Activated CD4-positive, alpha-beta T cell treated with anti-CD3 and anti-CD28 coated beads, Interleukin-2, amount 10 ng/mL, durations not matched to agents 7 days and 5 days (primary cell): ENCODE data around the gene DCLRE1B. TPM values are rescaled to one million over a fixed set of nuclear protein-coding genes. Genes with fewer than 3 reads are reported as not detected.

Experiments used
- CTCF ChIA-PET: fragments of 350-600 bp; sonication (Branson Sonifier 250); formaldehyde crosslinking; loops from one replicate; lab custom pipeline; 2021; ENCODE audit warnings: antibody characterized with exemption; lab: Charles Lee
- POLR2A ChIA-PET: fragments of 350-600 bp; sonication (Branson Sonifier 250); formaldehyde crosslinking; loops from one replicate; lab custom pipeline; 2021; ENCODE audit warnings: antibody characterized with exemption; lab: Charles Lee
- DNase-seq: peaks from one replicate; pipeline ENCODE4 v3.0.0-alpha.2; 2020
- H3K27ac Mint-ChIP-seq: one replicate; pipeline ENCODE4 v1.8.0; 2021; ENCODE audit warnings: mild to moderate bottlenecking, moderate library complexity, mixed read lengths
- H3K27me3 Mint-ChIP-seq: one replicate; pipeline ENCODE4 v1.8.0; 2021; ENCODE audit warnings: mixed read lengths
- H3K36me3 Mint-ChIP-seq: one replicate; pipeline ENCODE4 v1.8.0; 2021; ENCODE audit warnings: low read depth, mixed read lengths
- H3K4me1 Mint-ChIP-seq: one replicate; pipeline ENCODE4 v1.8.0; 2021; ENCODE audit warnings: mixed read lengths
- H3K4me3 Mint-ChIP-seq: one replicate; pipeline ENCODE4 v1.8.0; 2021; ENCODE audit warnings: mild to moderate bottlenecking, moderate library complexity, mixed read lengths
- H3K9me3 Mint-ChIP-seq: one replicate; pipeline ENCODE4 v1.8.0; 2021; ENCODE audit warnings: mixed read lengths
- total RNA-seq, 2 experiments: library from RNA; stranded (reverse); gene quantifications; one replicate each; pipeline ENCODE4 v1.2.3, GENCODE V29; 2021

The DCLRE1B gene
- total RNA-seq, 2 experiments from 2014 or later: 16.2 to 19.4 TPM

DNA sequence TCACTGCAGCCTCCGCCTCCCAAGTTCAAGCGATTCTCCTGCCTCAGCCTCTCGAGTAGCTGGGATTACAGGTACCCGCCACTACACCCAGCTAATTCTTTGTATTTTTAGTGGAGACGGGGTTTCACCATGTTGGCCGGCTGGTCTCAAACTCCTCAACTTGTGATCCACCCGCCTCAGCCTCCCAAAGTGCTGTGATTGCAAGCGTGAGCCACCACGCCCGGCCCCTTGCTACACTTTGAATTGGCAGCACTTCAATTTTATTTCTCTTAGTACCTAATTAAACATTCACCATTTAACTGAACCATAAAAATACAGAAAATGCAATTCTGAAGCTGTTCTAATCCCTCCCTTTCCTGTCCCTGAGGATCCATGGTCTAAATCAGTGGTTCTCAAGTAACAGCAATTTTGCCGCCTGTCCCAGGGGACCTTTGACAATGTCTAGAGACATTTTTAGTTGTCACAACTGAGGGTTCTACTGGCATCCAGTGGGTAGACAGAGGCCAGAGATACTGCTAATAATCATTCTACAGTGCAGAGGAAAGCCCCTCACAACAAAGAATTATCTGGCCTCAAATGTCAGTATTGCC, 13.4 kb upstream of the DCLRE1B start:
- Mint-ChIP-seq H3K27ac (peak overlapping the region; percentile 55), H3K36me3 (peaks cover 33% of the 10 kb centered on the region), H3K9me3 (no peaks in the 10 kb centered on the region), H3K4me1 (peaks cover 19% of the 10 kb centered on the region), H3K27me3 (no peaks in the 10 kb centered on the region), H3K4me3 (no peak overlapping the region)
- ChIA-PET CTCF (interaction anchor here (0.8 to 2.1 kb wide), 2 partner anchors 10 to 12 kb away, joined by 3 to 8 read pairs; no protein-coding TSS in a partner anchor), POLR2A (no interaction called here)
- no peak for DNase-seq

DNA sequence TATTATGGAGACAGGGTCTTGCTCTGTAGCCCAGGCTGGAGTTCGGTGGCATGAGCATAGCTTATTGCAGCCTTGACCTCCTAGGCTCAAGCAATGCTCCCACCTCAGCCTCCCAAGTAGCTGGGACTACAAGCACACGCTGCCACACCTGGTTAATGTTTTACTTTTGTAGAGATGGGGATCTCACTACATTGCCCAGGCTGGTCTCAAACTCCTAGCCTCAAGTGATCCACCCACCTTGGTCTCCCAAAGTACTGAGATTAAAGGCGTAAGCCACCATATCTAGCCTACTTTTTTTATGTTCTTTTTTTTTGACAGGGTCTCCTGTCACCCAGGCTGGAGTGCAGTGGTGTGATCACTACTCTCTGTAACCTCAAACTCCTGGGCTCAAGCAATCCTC, 11.9 kb upstream of the DCLRE1B start:
- no peak overlapping the region for H3K4me3 Mint-ChIP-seq
- ChIA-PET POLR2A (no interaction called here), CTCF (interaction anchor here (0.7 to 0.8 kb wide), 2 partner anchors 14 to 17 kb away, joined by 3 to 4 read pairs; no protein-coding TSS in a partner anchor)
- H3K36me3 Mint-ChIP-seq: peaks cover 44% of the 10 kb centered on the region
- H3K9me3 Mint-ChIP-seq: no peaks in the 10 kb centered on the region
- H3K27me3 Mint-ChIP-seq: no peaks in the 10 kb centered on the region
- no peak overlapping the region for H3K27ac Mint-ChIP-seq
- H3K4me1 Mint-ChIP-seq: peaks cover 10% of the 10 kb centered on the region
- no peak for DNase-seq

GRCh38 chr1:113895098-113895497, 10.0 kb upstream of the DCLRE1B start:
- no peaks in the 10 kb centered on the region for H3K27me3 Mint-ChIP-seq
- no peak overlapping the region for H3K4me3 Mint-ChIP-seq
- no peak for DNase-seq
- CTCF ChIA-PET: interaction anchor here (0.8 kb wide), 2 partner anchors 9 to 21 kb away, joined by 3 to 4 read pairs; partner anchors contain the start of gene AP4B1
- POLR2A ChIA-PET: no interaction called here
- no peak overlapping the region for H3K27ac Mint-ChIP-seq
- peaks cover 22% of the 10 kb centered on the region for H3K4me1 Mint-ChIP-seq
- H3K9me3 Mint-ChIP-seq: no peaks in the 10 kb centered on the region
- H3K36me3 Mint-ChIP-seq: peaks cover 62% of the 10 kb centered on the region

DNA sequence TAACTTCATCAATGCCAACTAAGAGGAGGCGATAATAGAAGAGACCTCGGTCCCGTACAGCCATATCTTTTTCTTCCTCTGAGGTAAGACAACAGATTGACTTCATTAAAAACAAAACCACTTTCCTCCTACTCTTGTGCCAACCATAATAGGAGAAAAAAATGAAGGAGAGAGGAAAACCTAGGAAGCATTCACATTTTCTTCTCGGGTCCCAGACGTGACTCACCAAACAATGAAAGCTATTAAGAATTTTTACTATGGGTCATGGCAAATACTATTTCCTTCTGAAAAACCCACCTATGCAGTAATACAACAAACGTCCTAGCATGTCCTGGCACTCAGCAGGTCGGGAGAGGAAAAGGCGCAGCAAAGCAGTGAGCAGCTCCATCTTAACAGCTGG, 9.2 kb upstream of the DCLRE1B start:
- CTCF ChIA-PET: interaction anchor here (0.7 to 1.5 kb wide), 5 partner anchors 9 to 39 kb away, joined by 3 to 4 read pairs (median 3); partner anchors contain the start of genes AP4B1 and DCLRE1B

DNA sequence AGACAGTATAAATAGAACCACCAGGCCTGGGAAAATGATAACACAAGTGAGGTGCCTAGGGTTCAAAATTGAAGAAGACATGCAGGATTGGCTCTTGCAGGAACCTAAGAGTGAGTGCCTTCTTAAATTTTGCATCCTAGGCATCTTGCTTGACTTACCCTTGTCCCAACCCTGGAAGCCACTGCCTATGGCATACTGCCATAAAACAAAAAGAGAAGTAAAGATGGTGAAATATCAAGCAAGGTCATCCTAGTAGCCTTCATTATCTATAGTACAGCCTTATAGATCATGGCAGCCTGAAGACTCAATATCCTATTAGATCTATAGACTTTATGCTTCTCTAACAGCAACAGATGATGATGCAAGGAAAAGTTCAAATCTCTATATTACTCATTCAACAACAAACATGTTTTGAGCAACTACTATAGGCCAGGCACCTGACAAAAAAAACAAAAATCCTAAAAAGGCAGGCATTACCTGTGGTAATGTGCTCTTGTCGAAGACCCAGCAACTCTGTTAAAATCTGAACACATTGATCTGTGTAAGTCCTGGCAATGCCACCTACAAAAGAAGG, 6.8 kb upstream of the DCLRE1B start:
- H3K27me3 Mint-ChIP-seq: no peaks in the 10 kb centered on the region
- CTCF ChIA-PET: interaction anchor here (0.6 to 0.7 kb wide), 2 partner anchors 23 to 33 kb away, joined by 3 read pairs; no protein-coding TSS in a partner anchor
- POLR2A ChIA-PET: no interaction called here
- H3K4me1 Mint-ChIP-seq: peaks cover 47% of the 10 kb centered on the region
- DNase-seq: no peak
- no peak overlapping the region for H3K27ac Mint-ChIP-seq
- peaks cover 87% of the 10 kb centered on the region for H3K36me3 Mint-ChIP-seq
- no peaks in the 10 kb centered on the region for H3K9me3 Mint-ChIP-seq
- H3K4me3 Mint-ChIP-seq: no peak overlapping the region

More for the DNA sequence above, 9.2 kb upstream of the DCLRE1B start:
- no peak overlapping the region for H3K4me3 Mint-ChIP-seq
- no peak overlapping the region for H3K27ac Mint-ChIP-seq
- H3K36me3 Mint-ChIP-seq: peaks cover 65% of the 10 kb centered on the region
- no peaks in the 10 kb centered on the region for H3K9me3 Mint-ChIP-seq
- H3K4me1 Mint-ChIP-seq: peaks cover 24% of the 10 kb centered on the region
- DNase-seq: no peak
- POLR2A ChIA-PET: interaction anchor here (0.6 kb wide), 1 partner anchor 143 kb away, joined by 3 read pairs; no protein-coding TSS in a partner anchor
- H3K27me3 Mint-ChIP-seq: no peaks in the 10 kb centered on the region

DNA sequence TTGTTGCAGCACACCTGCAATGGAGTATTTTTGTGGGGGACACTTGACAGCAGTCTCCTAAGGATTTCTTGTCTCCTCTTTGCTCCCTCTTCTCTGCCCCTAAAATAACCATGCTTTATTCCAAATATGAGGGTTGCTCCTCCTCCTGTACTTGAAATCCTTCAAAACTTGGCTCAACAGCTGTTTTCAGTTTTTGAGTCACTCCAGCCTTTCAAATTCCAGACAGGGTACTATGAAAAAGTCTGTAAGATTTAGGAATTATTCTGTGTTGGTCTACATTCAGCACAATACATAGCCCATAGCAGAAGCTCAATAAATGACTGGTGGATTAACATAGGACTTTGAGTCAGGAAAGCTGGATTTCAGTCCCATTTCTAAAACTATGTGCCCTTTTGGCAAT, 6.0 kb upstream of the DCLRE1B start:
- DNase-seq: no peak
- Mint-ChIP-seq H3K4me1 (peaks cover 54% of the 10 kb centered on the region), H3K36me3 (peaks cover 83% of the 10 kb centered on the region), H3K27me3 (no peaks in the 10 kb centered on the region), H3K27ac (no peak overlapping the region), H3K9me3 (no peaks in the 10 kb centered on the region), H3K4me3 (no peak overlapping the region)
- POLR2A ChIA-PET: no interaction called here
- CTCF ChIA-PET: interaction anchor here (0.6 to 1.4 kb wide), 3 partner anchors 16 to 417 kb away, joined by 3 read pairs; no protein-coding TSS in a partner anchor

GRCh38 chr1:113901191-113901590, 3.9 kb upstream of the DCLRE1B start:
- Mint-ChIP-seq H3K9me3 (no peaks in the 10 kb centered on the region), H3K4me3 (no peak overlapping the region), H3K27me3 (no peaks in the 10 kb centered on the region), H3K27ac (peak overlapping the region; percentile 23), H3K4me1 (peaks cover 56% of the 10 kb centered on the region), H3K36me3 (peaks cover 67% of the 10 kb centered on the region)
- no peak for DNase-seq
- ChIA-PET POLR2A (no interaction called here), CTCF (interaction anchor here (0.8 to 2.3 kb wide), 3 partner anchors 12 to 46 kb away, joined by 3 to 8 read pairs (median 3); no protein-coding TSS in a partner anchor)

- Mint-ChIP-seq H3K4me1 (peaks cover 66% of the 10 kb centered on the region), H3K9me3 (no peaks in the 10 kb centered on the region), H3K4me3 (peak overlapping the region; percentile 89), H3K27me3 (no peaks in the 10 kb centered on the region), H3K27ac (peak overlapping the region; percentile 96), H3K36me3 (peaks cover 58% of the 10 kb centered on the region)
- DNase-seq: peak; percentile 12
- ChIA-PET CTCF (interaction anchor here (0.8 to 5.9 kb wide), 14 partner anchors 7 to 92 kb away, joined by 3 to 38 read pairs (median 4); partner anchors contain the start of genes HIPK1 and RSBN1), POLR2A (interaction anchor here (0.6 to 2.2 kb wide), 6 partner anchors 25 to 92 kb away, joined by 3 to 10 read pairs (median 4); partner anchors contain the start of gene HIPK1)
Observed at GRCh38 chr1:113903501-113904292, 1.4 kb upstream of the DCLRE1B start.

DNA sequence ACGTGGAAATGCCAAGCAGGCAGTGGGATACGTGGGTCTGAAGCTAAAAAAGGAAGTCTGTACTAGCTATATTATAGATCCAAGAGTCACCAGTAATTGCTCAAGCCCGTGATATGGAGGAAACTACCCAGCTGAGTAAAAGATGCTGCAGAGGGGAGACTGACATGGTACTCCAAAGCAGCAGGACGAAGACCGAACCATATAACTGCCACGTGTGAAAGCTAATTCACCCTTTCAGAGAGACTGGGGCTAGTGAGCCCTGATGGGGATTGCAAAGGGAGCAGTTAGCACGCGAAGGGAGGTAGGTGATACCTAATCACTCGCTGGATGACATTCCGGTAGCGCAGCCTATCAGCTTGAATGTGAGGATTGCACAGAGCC, 843 bp upstream of the DCLRE1B start:
- peaks cover 54% of the 10 kb centered on the region for H3K36me3 Mint-ChIP-seq
- H3K27ac Mint-ChIP-seq: peak overlapping the region; percentile 96
- CTCF ChIA-PET: interaction anchor here (0.8 to 5.9 kb wide), 14 partner anchors 8 to 92 kb away, joined by 3 to 38 read pairs (median 4); partner anchors contain the start of genes HIPK1 and RSBN1
- POLR2A ChIA-PET: interaction anchor here (0.6 to 2.2 kb wide), 7 partner anchors 25 to 93 kb away, joined by 3 to 10 read pairs (median 4); partner anchors contain the start of gene HIPK1
- H3K9me3 Mint-ChIP-seq: no peaks in the 10 kb centered on the region
- H3K4me3 Mint-ChIP-seq: peak overlapping the region; percentile 89
- H3K27me3 Mint-ChIP-seq: no peaks in the 10 kb centered on the region
- peaks cover 64% of the 10 kb centered on the region for H3K4me1 Mint-ChIP-seq
- DNase-seq: peak; percentile 75

GRCh38 chr1:113905435-113905861, 322 bp downstream of the DCLRE1B start:
- peak; percentile 31 for DNase-seq
- ChIA-PET POLR2A (interaction anchor here (0.8 to 2.2 kb wide), 2 partner anchors 23 to 24 kb away, joined by 7 to 10 read pairs; partner anchors contain the start of gene HIPK1), CTCF (interaction anchor here (0.8 to 5.9 kb wide), 8 partner anchors 9 to 69 kb away, joined by 3 to 38 read pairs (median 4); partner anchors contain the start of gene HIPK1)
- Mint-ChIP-seq H3K4me3 (peak overlapping the region; percentile 89), H3K27me3 (no peaks in the 10 kb centered on the region), H3K9me3 (no peaks in the 10 kb centered on the region), H3K27ac (peak overlapping the region; percentile 96), H3K4me1 (peaks cover 63% of the 10 kb centered on the region), H3K36me3 (peaks cover 54% of the 10 kb centered on the region)

DNA sequence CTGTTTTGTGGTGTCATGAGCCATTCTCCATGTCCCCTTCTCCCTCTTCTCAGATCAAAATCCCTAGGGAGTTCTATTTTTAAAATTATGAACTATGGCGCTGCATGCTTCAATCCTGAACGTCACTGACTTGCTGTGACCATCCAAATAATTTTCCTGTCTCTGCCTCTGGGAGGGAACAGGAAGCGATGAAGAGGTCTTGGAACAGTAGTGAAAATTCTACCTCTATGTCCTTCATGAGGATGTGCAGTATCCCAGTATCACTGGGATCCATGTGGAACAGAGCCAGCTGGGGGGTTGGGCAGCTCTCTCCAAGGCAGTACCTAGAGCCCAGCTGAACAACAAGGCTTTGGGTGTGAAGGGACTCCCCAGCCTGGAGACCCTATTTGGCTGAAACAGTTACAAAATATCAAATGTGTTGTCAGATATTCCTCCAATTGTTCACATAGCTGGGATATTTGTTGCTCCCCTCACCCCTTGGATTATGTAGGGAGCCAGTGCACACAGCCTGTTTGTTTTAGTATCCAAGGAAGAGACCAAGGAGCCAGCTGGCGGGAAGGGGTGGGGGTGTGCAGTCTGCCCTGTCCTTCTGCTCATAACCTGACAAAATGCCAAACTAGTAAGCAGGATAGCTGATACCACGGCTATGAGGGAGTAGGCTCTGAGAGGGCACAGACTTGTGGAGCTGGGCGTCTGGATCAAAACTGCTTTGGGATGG, 7.6 kb downstream of the DCLRE1B start:
- ChIA-PET CTCF (interaction anchor here (0.8 to 1.3 kb wide), 3 partner anchors 15 to 77 kb away, joined by 3 to 6 read pairs (median 5); partner anchors contain the start of gene HIPK1), POLR2A (no interaction called here)
- peaks cover 49% of the 10 kb centered on the region for H3K36me3 Mint-ChIP-seq
- H3K9me3 Mint-ChIP-seq: no peaks in the 10 kb centered on the region
- peaks cover 22% of the 10 kb centered on the region for H3K4me1 Mint-ChIP-seq
- H3K27ac Mint-ChIP-seq: no peak overlapping the region
- H3K27me3 Mint-ChIP-seq: no peaks in the 10 kb centered on the region
- no peak overlapping the region for H3K4me3 Mint-ChIP-seq
- DNase-seq: no peak
